ENCODE measurements around the gene LYZL4.

The LYZL4 gene

DNA sequence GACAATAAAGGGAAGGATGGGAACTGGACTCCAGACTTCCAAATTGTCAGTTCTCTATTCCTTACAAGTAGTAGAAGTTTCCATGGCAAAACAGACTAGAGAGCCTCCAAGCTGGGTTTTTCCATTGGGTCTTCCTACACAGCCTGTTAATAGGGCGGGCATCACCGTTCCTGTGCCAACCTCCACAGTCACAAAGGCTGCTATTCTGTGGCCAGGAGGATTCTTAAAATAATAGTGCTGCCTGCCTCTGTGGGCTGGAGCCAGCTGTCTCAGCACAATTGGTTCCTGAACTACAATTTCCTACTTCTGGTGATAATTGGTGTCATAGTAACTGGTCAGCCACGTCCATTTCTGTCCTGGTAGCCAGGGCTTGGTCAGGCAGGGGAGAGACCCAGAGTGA, 38.6 kb downstream of the LYZL4 start:
- DNase-seq (ENCODE audit: low read depth), result no peak

DNA sequence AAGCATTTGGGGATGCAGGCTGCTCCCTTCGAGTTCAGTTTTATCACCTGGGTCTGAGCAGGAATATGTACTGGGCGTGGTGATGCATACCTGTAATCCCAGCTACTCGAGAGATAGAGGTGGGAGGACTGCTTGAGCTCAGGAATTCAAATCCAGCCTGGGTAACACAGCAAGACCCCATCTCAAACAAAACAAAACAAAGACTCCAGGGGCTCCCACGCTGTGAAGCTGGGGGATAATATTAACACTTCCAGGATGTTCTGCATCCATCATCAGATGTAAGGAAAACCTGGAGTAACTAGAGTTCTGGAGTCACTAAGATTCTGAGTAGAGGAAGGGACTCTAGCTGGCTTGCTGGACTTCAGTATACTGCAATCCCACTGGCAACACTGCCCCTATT, 40.6 kb downstream of the LYZL4 start:
- DNase-seq (ENCODE audit: low read depth), result no peak

DNA sequence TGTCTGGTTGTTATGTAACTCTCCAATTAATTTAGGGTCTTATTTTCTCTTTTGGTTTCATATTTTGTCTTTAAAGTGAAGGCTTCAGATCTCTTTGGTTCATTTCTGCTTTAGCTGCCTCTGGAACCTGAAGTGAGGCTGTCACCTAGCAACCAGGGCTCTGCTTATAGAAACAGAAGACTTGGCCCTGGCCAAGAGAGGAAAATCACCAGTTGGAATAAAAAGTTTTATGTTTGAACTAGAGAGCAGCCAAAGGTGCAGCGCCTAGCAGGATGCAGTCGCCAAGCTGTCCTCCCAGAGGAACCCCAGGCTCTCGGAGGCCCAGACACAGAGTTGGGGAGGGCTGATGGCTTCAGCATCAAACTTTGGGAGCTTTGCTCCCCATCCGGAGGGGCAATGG, 41.1 kb downstream of the LYZL4 start:
- no peak for DNase-seq (ENCODE audit: low read depth)

DNA sequence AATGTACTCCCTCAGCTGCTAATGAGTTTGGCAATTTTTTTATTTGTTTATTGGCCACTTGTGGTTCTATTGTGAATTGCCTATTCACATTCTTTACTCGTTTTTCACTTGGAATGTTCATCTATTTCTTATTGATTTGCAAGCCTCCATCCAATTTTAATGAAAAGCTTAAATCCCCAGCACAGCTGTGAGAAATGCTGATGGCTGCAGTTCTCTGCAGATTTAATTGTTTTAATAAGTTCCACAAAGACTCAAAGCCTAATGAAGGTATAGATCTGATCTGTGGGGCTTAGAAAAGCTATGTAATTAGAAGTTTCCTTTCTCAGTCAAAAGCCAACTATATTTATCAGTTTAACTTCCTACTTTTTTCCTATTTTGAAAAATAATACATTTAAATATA, 41.5 kb downstream of the LYZL4 start:
- DNase-seq (ENCODE audit: low read depth), result no peak

DNA sequence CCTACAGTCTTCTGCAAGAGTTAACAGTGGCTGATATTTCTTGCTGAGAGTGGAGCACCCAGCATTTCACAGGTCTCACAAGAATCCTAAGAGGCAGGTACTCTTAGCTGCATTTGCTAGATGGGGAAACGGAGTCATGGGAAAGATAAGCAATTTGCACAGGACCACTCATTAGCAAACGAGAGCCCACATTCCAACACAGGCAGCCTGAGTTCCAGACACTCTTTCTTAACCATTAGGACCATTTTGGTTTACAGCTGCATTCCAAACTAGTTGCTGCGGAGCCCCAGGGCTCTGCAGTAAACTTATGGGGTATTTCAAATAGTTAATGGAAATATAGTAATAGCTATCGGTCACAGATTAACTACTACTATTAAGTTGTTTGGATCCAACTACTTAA, 42.5 kb downstream of the LYZL4 start:
- no peak for DNase-seq (ENCODE audit: low read depth)

DNA sequence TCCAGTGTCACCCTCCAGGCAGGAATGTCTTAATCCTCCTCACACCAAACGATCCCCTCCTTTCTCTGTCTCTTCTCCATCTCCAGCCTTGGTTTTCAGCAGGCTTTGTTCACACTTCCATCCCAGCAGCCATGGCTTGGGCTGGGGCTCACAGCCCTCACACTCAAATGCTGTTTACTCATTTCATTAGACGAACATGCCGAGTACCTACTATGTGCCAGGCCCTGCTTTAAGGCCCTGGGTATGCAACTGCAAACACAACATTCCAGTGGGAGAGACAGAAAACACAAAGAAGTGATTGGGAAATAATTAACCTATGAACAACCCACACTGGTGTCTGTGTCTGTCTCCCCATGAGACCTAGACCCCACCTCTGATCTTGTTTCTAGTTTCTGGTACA, 43.9 kb downstream of the LYZL4 start:
- no peak for DNase-seq (ENCODE audit: low read depth)

DNA sequence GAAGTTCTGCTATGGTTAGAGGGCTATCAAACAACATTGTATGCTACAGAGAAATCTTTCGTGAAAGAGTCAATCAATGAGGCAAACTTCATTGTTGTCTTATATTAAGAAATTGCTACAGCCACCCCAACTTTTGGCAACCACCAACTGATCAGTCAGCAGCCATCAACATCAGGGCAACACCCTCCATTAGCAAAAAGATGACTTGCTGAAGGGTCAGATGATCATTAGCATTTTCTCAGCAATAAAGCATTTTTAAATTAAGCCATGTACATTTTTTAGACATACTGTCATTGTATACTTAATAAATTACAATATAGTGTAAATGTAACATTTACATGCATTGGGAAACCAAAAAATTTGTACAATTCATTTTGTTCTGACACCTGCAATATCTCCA, 53.1 kb downstream of the LYZL4 start:
- DNase-seq (ENCODE audit: low read depth), result no peak

DNA sequence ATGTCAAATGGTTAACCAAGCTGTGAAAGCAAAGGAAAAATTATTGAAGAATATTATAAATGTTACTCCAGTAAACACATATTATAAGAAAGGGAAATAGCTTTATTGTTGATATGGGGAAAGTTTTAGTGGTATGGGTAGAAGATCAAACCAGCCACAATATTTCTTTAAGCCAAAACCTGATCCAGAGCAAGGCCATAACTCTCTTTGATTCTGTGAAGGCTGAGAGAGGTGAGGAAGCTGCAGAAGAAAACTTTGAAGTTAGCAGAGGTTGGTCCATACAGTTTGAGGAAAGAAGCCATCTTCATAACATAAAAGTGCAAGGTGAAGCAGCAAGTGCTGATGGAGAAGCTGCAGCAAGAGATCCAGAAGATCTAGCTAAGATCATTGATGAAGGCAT, 54.8 kb downstream of the LYZL4 start:
- DNase-seq (ENCODE audit: low read depth), result no peak

DNA sequence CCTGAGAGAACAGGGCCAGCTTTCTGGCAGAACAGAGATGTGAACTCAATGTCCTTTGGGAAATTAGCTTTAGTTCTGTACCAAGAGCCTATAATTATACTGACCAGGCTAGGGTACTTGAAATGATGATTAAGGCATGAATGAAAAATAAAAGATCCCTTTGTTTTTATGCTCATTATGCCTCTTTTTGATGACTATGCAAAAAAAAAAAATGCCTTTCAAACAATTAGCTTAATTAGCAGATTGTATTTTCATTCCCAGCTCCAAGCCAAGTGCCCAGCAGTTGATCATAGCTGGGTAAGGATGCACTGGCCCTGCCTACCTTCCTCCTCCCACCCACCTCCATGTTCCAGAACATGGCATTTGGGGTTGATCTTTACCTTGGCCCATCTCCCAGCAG, 56.8 kb downstream of the LYZL4 start:
- no peak for DNase-seq (ENCODE audit: low read depth)

DNA sequence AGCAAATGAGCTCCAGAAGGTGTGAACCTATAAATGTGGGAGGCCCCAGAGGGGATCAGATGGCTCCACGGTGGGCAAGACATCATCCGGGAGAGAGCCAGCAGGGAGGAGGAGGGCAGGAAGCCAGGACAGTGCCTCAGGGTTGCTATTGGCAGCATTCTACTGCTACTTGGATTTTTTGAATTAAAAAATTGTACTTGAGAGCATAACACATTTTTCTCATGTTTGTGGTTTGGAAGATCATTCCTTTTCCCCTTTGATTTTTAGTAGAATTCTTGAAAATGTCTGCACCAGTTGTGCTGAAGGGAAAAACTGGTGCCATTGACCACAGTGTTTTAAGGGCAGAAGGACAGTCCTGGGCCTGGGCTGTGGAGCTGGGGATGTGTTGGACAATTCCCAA, 59.2 kb downstream of the LYZL4 start:
- DNase-seq (ENCODE audit: low read depth), result no peak

DNA sequence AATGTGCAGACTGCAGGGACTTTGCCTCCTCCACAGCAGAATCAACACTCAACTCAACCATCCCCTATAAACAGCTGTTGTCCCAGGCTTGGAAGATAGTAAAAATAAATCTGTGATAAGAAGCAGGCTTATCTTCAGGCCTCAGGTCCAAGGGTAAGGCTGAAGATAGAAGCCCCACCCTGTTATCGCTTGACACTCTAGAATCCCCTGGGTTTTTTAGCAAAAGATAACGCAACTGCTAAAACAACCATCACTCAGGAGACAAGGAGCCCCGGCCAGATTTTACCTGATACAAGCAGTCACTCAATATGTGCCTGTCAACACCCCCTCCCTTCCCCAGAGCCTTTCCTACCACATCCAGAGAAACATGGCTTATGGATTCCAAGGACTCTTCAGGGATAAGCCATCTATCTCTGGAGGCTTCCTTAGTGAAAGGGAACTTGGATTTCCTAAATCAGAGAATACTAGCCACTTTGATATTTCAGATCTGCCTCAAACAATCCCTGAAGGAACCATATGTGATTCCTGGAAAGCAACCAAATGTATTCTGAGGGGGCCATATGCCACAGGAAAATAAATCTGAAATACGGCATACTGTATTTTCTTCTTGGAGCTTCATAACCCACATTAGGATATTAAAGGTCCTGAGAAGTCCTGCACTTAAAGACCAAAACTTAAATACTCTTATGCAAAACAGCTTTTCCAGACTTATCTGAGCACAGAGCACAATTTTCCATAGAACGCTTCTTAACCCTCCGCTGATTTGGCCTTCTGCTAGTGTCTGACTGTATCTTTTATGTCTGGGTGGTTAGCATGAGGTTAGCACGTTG, 60.4 kb downstream of the LYZL4 start:
- DNase-seq (ENCODE audit: low read depth), result peak; percentile 86

DNA sequence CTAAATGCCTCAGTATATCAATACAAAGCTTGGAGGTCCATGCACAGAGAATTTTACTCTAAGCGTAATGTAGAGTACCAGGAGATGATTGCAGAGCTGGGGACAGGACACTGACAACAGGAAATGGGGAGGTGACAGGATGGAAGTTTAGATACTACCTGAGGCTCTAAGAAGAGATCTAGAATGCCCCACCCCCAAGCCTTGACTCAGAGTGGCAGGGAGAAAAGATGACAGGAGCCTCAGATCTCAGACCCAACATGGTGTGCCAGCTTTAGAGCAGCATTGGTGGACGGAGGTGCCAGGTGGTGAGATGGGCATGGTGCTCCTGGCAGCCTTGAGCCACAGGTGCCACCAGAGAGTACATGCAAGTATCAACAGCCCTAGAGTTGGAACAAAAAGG, 62.5 kb downstream of the LYZL4 start:
- no peak for DNase-seq (ENCODE audit: low read depth)

Measured in CMK (cell line).